ENCODE results near the gene SRSF3.
"Not testable (repeated sequence)": the region's sequence is repeated elsewhere in the genome, so short reads cannot be mapped to it uniquely, and the experiment has no call there.

DNA sequence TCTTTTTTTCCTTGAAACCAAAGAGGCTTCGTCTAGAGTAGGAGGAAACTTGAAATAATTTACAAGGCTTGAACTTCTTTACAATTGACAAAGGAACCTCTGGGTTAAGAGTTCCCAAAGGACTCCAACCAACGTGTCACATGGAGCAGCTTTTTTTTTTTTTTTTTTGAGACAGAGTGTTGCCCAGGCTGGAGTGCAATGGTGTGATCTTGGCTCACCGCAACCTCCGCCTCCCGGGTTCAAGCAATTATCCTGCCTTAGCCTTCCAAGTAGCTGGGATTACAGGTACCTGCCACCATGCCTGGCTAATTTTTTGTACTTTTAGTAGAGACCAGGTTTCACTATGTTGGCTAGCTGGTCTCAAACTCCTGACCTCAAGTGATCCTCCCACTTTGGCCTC lies 60.3 kb downstream of the SRSF3 start:
- TF ChIP-seq CTCF, POLR2A (IDR thresholded peaks at IDR 0.05): not testable (repeated sequence)

Measured in lower leg skin (tissue), 3 donors.